ENCODE results near the gene PCBD1.

DNA sequence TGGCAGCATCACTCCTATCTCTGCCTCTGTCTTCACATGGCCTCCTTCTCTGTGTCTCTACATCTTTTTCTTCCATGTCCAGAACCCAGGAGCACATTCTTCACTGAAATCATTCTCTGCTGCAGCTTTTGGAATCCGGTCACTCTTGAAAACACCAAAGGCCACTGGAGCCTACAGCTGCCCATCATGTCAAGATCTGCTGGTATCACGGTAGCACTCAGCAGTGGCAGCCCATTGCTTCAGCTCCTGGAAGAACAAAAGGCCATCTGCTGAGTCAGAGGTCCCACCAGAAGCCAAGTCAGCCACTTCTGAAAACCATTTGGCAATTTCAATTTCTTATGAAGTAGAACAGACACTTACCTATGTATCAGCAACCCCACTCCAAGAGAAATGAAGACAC, 6.1 kb upstream of the PCBD1 start:
- TF ChIP-seq, protein P1, sequence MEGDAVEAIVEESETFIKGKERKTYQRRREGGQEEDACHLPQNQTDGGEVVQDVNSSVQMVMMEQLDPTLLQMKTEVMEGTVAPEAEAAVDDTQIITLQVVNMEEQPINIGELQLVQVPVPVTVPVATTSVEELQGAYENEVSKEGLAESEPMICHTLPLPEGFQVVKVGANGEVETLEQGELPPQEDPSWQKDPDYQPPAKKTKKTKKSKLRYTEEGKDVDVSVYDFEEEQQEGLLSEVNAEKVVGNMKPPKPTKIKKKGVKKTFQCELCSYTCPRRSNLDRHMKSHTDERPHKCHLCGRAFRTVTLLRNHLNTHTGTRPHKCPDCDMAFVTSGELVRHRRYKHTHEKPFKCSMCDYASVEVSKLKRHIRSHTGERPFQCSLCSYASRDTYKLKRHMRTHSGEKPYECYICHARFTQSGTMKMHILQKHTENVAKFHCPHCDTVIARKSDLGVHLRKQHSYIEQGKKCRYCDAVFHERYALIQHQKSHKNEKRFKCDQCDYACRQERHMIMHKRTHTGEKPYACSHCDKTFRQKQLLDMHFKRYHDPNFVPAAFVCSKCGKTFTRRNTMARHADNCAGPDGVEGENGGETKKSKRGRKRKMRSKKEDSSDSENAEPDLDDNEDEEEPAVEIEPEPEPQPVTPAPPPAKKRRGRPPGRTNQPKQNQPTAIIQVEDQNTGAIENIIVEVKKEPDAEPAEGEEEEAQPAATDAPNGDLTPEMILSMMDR (IDR thresholded peaks at IDR 0.05), result no peak
- no peak for TF ChIP-seq ZFX (IDR thresholded peaks at IDR 0.05; ENCODE audit: borderline replicate concordance)

Data from 22Rv1 (cell line).